ENCODE results near the gene RABGAP1L.
"Not testable (repeated sequence)": the region's sequence is repeated elsewhere in the genome, so short reads cannot be mapped to it uniquely, and the experiment has no call there.

RABGAP1L gene

GRCh38 chr1:175037416-175037815 is 878.1 kb downstream of the RABGAP1L start:
- no peak for TF ChIP-seq CTCF (IDR thresholded peaks at IDR 0.05)
- Histone ChIP-seq H3K4me3 (no peak overlapping the region), H3K27ac (no peak overlapping the region)
- no peak for DNase-seq (ENCODE audit: low spot score)

- no peak overlapping the region for H3K4me3 ChIP-seq
- no peak overlapping the region for H3K27ac ChIP-seq
- DNase-seq (ENCODE audit: low spot score): no peak
- TF ChIP-seq CTCF (IDR thresholded peaks at IDR 0.05): no peak
Observed at GRCh38 chr1:175040324-175040879, 881.1 kb downstream of the RABGAP1L start.

- no peak for DNase-seq (ENCODE audit: low spot score)
- Histone ChIP-seq H3K27ac (no peak overlapping the region), H3K4me3 (no peak overlapping the region)
- no peak for TF ChIP-seq CTCF (IDR thresholded peaks at IDR 0.05)
Observed at GRCh38 chr1:175042650-175043049, 883.3 kb downstream of the RABGAP1L start.

- H3K4me3 ChIP-seq: no peak overlapping the region
- no peak for DNase-seq (ENCODE audit: low spot score)
- no peak for TF ChIP-seq CTCF (IDR thresholded peaks at IDR 0.05)
- no peak overlapping the region for H3K27ac ChIP-seq
Observed at GRCh38 chr1:175043824-175044223, 884.5 kb downstream of the RABGAP1L start.

GRCh38 chr1:175044591-175044990 is 885.3 kb downstream of the RABGAP1L start:
- H3K27ac ChIP-seq; DNase-seq (ENCODE audit: low spot score): not testable (repeated sequence)

More at GRCh38 chr1:175044591-175044990, 885.3 kb downstream of the RABGAP1L start:
- H3K4me3 ChIP-seq: not testable (repeated sequence)

All from coronary artery (tissue), 2 donors.